Astrocyte of the cerebellum (primary cell): Measurements from ENCODE around the gene PRKN.
"Not testable (repeated sequence)": the region's sequence is repeated elsewhere in the genome, so short reads cannot be mapped to it uniquely, and the experiment has no call there.

Experiments
- DNase-seq: peaks from one replicate; pipeline ENCODE4 v3.0.0-alpha.2; 2011; ENCODE audit warnings: low read depth
- H3K4me3 ChIP-seq: 2 replicates; pipeline ENCODE4 v1.5.1; 2011; ENCODE audit warnings: mild to moderate bottlenecking, low read depth, low read length, moderate library complexity
- in situ Hi-C: cut with HindIII; loops from 2 replicates; pipeline ENCODE4 v1.10.0; 2017; ENCODE audit warnings: low sequenced_read_pairs
- TF ChIP-seq, protein P1 (sequence below): IDR thresholded peaks from 2 replicates; pipeline ENCODE4 v1.5.1; 2012; ENCODE audit warnings: low read length, low read depth, moderate library complexity, mild to moderate bottlenecking; ENCODE audit errors: missing control alignments

PRKN gene

GRCh38 chr6:161889324-161889723 lies 838.2 kb downstream of the PRKN start:
- no peak for DNase-seq
- no peak overlapping the region for H3K4me3 ChIP-seq
- in situ Hi-C loops, result no loop called here
- TF ChIP-seq, protein P1, sequence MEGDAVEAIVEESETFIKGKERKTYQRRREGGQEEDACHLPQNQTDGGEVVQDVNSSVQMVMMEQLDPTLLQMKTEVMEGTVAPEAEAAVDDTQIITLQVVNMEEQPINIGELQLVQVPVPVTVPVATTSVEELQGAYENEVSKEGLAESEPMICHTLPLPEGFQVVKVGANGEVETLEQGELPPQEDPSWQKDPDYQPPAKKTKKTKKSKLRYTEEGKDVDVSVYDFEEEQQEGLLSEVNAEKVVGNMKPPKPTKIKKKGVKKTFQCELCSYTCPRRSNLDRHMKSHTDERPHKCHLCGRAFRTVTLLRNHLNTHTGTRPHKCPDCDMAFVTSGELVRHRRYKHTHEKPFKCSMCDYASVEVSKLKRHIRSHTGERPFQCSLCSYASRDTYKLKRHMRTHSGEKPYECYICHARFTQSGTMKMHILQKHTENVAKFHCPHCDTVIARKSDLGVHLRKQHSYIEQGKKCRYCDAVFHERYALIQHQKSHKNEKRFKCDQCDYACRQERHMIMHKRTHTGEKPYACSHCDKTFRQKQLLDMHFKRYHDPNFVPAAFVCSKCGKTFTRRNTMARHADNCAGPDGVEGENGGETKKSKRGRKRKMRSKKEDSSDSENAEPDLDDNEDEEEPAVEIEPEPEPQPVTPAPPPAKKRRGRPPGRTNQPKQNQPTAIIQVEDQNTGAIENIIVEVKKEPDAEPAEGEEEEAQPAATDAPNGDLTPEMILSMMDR, result no peak

GRCh38 chr6:161886545-161886944 lies 841.0 kb downstream of the PRKN start:
- H3K4me3 ChIP-seq, in situ Hi-C loops, DNase-seq: not testable (repeated sequence)

DNA sequence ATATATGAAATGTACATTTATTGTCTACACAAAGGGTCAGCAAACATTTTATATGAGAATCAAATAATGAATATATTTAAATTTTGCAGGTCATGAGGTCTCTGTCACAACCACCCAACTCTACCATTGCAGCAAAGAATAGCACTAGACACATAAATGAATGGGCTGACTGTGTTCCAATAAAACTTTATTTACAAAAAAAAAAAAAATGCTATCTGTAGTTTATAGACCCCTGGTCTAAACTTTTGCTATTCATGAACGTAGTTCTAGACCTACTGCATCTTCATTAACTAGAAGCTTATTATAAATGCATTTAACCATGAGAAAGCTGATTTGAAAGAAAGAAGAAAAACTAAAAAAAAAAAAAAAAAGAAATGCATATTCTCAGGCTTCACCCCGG lies 842.8 kb downstream of the PRKN start:
- in situ Hi-C loops, result no loop called here
- DNase-seq, result no peak
- TF ChIP-seq, protein P1, result no peak
- H3K4me3 ChIP-seq, result no peak overlapping the region

DNA sequence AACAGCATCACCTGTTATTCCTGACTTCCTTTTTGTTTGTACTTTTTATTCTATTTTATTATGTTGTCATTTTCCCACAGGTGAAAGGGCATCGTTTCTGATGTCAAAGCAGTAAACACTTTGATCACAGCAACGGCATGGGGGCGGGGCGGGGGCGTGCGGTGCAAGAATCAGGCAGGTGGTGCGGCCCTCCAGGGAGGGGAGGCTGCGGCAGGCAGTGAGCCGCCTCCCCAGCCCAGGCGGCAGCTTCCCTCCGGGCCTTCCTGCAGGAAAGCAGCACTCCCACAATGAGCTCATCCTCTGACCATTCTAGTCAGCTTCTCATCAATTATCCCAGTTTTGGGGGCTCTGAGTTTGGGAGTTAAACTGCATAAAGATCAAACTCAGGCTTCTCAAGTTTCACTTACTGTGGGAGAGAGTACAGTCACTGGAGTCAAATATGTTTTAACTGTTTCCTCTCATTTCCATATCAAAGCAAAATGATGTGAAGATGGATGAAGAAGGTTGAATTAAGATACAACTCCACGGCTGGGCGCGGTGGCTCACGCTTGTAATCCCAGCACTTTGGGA lies 845.3 kb downstream of the PRKN start:
- no peak overlapping the region for H3K4me3 ChIP-seq
- TF ChIP-seq, protein P1, result no peak
- no peak for DNase-seq
- in situ Hi-C loops, result no loop called here

DNA sequence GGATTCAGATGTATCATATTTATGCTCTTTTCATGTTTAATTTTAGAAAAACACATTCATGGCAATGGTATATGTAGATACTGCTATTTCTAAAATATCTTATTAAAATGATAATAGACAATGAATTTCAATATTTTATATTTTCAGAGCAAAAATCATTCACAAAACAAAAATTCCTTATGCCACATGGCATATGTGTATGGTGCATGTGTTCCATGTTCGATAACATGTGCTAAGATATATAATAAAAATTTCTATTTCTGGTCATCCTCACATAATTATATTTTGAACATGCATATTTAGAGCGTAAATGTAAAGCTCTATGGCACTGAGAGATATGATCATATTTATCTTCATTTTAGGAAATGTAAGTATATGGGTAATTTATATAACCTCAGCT lies 847.5 kb downstream of the PRKN start:
- DNase-seq, result no peak
- TF ChIP-seq, protein P1, result no peak
- H3K4me3 ChIP-seq, result no peak overlapping the region
- in situ Hi-C loops, result no loop called here

GRCh38 chr6:161876231-161876630 lies 851.3 kb downstream of the PRKN start:
- in situ Hi-C loops, result no loop called here
- no peak overlapping the region for H3K4me3 ChIP-seq
- no peak for DNase-seq
- TF ChIP-seq, protein P1, result no peak

- in situ Hi-C loops, result no loop called here
- TF ChIP-seq, protein P1, result no peak
- DNase-seq, result no peak
- no peak overlapping the region for H3K4me3 ChIP-seq
Observed at GRCh38 chr6:161870236-161870901, 857.2 kb downstream of the PRKN start.
